H9 (cell line): ENCODE measurements around the gene ARID5A. TPM values are rescaled to one million over a fixed set of nuclear protein-coding genes. Genes with fewer than 3 reads are reported as not detected.

ENCODE experiments used
- DNase-seq: peaks from one replicate; pipeline ENCODE4 v3.0.0-alpha.2; 2017
- H2AFZ ChIP-seq: one replicate; pipeline ENCODE4 v1.6.1; 2013; ENCODE audit warnings: mild to moderate bottlenecking, low read length, control low read depth, moderate library complexity
- H2AK5ac ChIP-seq: 2 replicates; pipeline ENCODE4 v1.6.1; 2013; ENCODE audit warnings: low read length, control low read depth, mixed read lengths; ENCODE audit not compliant: insufficient read length
- H2BK120ac ChIP-seq: one replicate; pipeline ENCODE4 v1.6.1; 2013; ENCODE audit warnings: low read depth, mild to moderate bottlenecking, low read length, control low read depth, inconsistent platforms; ENCODE audit not compliant: poor library complexity, severe bottlenecking
- H2BK12ac ChIP-seq: 2 replicates; pipeline ENCODE4 v1.6.1; 2013; ENCODE audit warnings: low read length, control low read depth, mixed read lengths, low read depth; ENCODE audit not compliant: insufficient read length
- H2BK15ac ChIP-seq: 2 replicates; pipeline ENCODE4 v1.6.1; 2013; ENCODE audit warnings: low read depth, low read length, control low read depth
- H2BK20ac ChIP-seq: one replicate; pipeline ENCODE4 v1.6.1; 2013; ENCODE audit warnings: low read depth, mild to moderate bottlenecking, low read length, control low read depth, inconsistent platforms; ENCODE audit not compliant: poor library complexity, severe bottlenecking
- H2BK5ac ChIP-seq: 2 replicates; pipeline ENCODE4 v1.6.1; 2013; ENCODE audit warnings: low read length, control low read depth, mixed read lengths; ENCODE audit not compliant: insufficient read length
- H3K14ac ChIP-seq: 2 replicates; pipeline ENCODE4 v1.6.1; 2013; ENCODE audit warnings: low read length, control low read depth; ENCODE audit not compliant: insufficient read depth
- H3K18ac ChIP-seq: 2 replicates; pipeline ENCODE4 v1.6.1; 2013; ENCODE audit warnings: low read depth, mild to moderate bottlenecking, mixed read lengths, low read length, control low read depth; ENCODE audit not compliant: insufficient read length
- H3K23ac ChIP-seq: 2 replicates; pipeline ENCODE4 v1.6.1; 2013; ENCODE audit warnings: low read length, control low read depth, mixed read lengths, low read depth; ENCODE audit not compliant: insufficient read length
- H3K23me2 ChIP-seq: 2 replicates; pipeline ENCODE4 v1.6.1; 2013; ENCODE audit warnings: low read depth, mild to moderate bottlenecking, mixed read lengths, low read length, control low read depth; ENCODE audit not compliant: insufficient read length, poor library complexity, severe bottlenecking
- H3K27ac ChIP-seq: 2 replicates; pipeline ENCODE4 v1.5.1; 2013; ENCODE audit warnings: low read length, control low read depth, mixed read lengths, low read depth; ENCODE audit not compliant: insufficient read length
- H3K27me3 ChIP-seq: 2 replicates; pipeline ENCODE4 v1.6.1; 2013; ENCODE audit warnings: low read length, control low read depth, inconsistent platforms; ENCODE audit not compliant: insufficient read depth
- H3K4ac ChIP-seq: 2 replicates; pipeline ENCODE4 v1.6.1; 2013; ENCODE audit warnings: low read depth, mild to moderate bottlenecking, control low read depth, inconsistent platforms, low read length, moderate library complexity
- H3K4me1 ChIP-seq: 2 replicates; pipeline ENCODE4 v1.6.1; 2013; ENCODE audit warnings: low read length, control low read depth, inconsistent platforms; ENCODE audit not compliant: insufficient read depth
- H3K4me2 ChIP-seq: 2 replicates; pipeline ENCODE4 v1.6.1; 2013; ENCODE audit warnings: low read length, control low read depth, mixed read lengths; ENCODE audit not compliant: insufficient read length, insufficient read depth
- H3K56ac ChIP-seq: 2 replicates; pipeline ENCODE4 v1.6.1; 2013; ENCODE audit warnings: low read depth, mild to moderate bottlenecking, mixed read lengths, low read length, control low read depth; ENCODE audit not compliant: insufficient read length
- H3K79me1 ChIP-seq: 2 replicates; pipeline ENCODE4 v1.6.1; 2013; ENCODE audit warnings: low read depth, mild to moderate bottlenecking, moderate library complexity, low read length, control low read depth, inconsistent platforms; ENCODE audit not compliant: insufficient read depth, poor library complexity, severe bottlenecking
- H3K79me2 ChIP-seq: 2 replicates; pipeline ENCODE4 v1.6.1; 2013; ENCODE audit warnings: low read length, control low read depth, inconsistent platforms; ENCODE audit not compliant: insufficient read depth
- H3K9ac ChIP-seq: 2 replicates; pipeline ENCODE4 v1.6.1; 2013; ENCODE audit warnings: low read length, control low read depth, mixed read lengths; ENCODE audit not compliant: insufficient read length; ENCODE audit errors: extremely low read depth
- H3K9me3 ChIP-seq: one replicate; pipeline ENCODE4 v1.6.1; 2013; ENCODE audit warnings: low read depth, low read length, inconsistent platforms; ENCODE audit not compliant: control insufficient read depth
- H3T11ph ChIP-seq: one replicate; pipeline ENCODE4 v1.6.1; 2013; ENCODE audit warnings: mild to moderate bottlenecking, low read length, control low read depth, inconsistent platforms
- H4K20me1 ChIP-seq: one replicate; pipeline ENCODE4 v1.6.1; 2013; ENCODE audit not compliant: control insufficient read depth, insufficient read length, insufficient read depth
- H4K5ac ChIP-seq: 2 replicates; pipeline ENCODE4 v1.6.1; 2013; ENCODE audit warnings: low read depth, mild to moderate bottlenecking, mixed read lengths, low read length, control low read depth; ENCODE audit not compliant: insufficient read length
- H4K8ac ChIP-seq: replicated peaks from 2 replicates; pipeline ENCODE4 v1.6.1; 2013; ENCODE audit warnings: low read length, control low read depth, mixed read lengths, low read depth; ENCODE audit not compliant: insufficient read length
- H4K91ac ChIP-seq: 2 replicates; pipeline ENCODE4 v1.6.1; 2013; ENCODE audit warnings: low read depth, mild to moderate bottlenecking, moderate library complexity, mixed read lengths, low read length, control low read depth; ENCODE audit not compliant: insufficient read length
- H3K27ac Mint-ChIP-seq, 3 experiments: 2 replicates in 2 of 3; 3 replicates in 1 of 3; pipeline ENCODE4 v1.8.0; 2020 to 2021; ENCODE audit warnings: mixed read lengths in 3 of 3, mild to moderate bottlenecking in 1 of 3, moderate library complexity in 1 of 3
- H3K27me3 Mint-ChIP-seq: 2 replicates; pipeline ENCODE4 v1.8.0; 2021; ENCODE audit warnings: low read depth, mild to moderate bottlenecking, moderate library complexity, mixed read lengths
- H3K36me3 Mint-ChIP-seq, 3 experiments: 2 replicates in 2 of 3; 3 replicates in 1 of 3; pipeline ENCODE4 v1.8.0; 2020 to 2021; ENCODE audit warnings: low read depth in 3 of 3, mixed read lengths in 3 of 3; ENCODE audit not compliant: insufficient read depth in 1 of 3
- H3K4me1 Mint-ChIP-seq, 2 experiments: 2 replicates each; pipeline ENCODE4 v1.8.0; 2020; ENCODE audit warnings: mixed read lengths in 2 of 2
- H3K4me3 Mint-ChIP-seq, 2 experiments: 2 replicates in 1 of 2; 3 replicates in 1 of 2; pipeline ENCODE4 v1.8.0; 2020 to 2021; ENCODE audit warnings: mild to moderate bottlenecking in 2 of 2, mixed read lengths in 2 of 2, moderate library complexity in 1 of 2
- H3K9me3 Mint-ChIP-seq, 2 experiments: 2 replicates in 1 of 2; 3 replicates in 1 of 2; pipeline ENCODE4 v1.8.0; 2020; ENCODE audit warnings: mild to moderate bottlenecking in 2 of 2, mixed read lengths in 2 of 2, moderate library complexity in 1 of 2
- CTCF ChIP-seq: fragments of 200-600 bp; sonication (generic); conservative IDR thresholded peaks from 3 replicates; pipeline ENCODE4 v1.8.0; 2021; ENCODE audit warnings: antibody characterized with exemption, mild to moderate bottlenecking
- WGBS: extraction: QIAGEN DNeasy Blood & Tissue Kit; methylation state at CpG from one replicate; pipeline ENCODE4 v1.1.7; 2013; ENCODE audit warnings: missing lambda C conversion rate, low lambda C conversion rate, mixed read lengths; ENCODE audit not compliant: insufficient read length; ENCODE audit errors: extremely low coverage; 5-methylcytosine and 5-hydroxymethylcytosine counted together
- total RNA-seq: library from RNA; stranded (reverse); gene quantifications from 2 replicates; pipeline ENCODE4 v1.2.1, GENCODE V29; 2021

The ARID5A gene
- total RNA-seq, 1 experiment from 2014 or later: 4.5 TPM

- no peak overlapping the region for H3K9ac ChIP-seq
- no peak overlapping the region for H4K91ac ChIP-seq
- no peak overlapping the region for H2BK120ac ChIP-seq
- H3K9me3 ChIP-seq: no peaks in the 10 kb centered on the region
- H3K36me3 Mint-ChIP-seq: peaks cover 4 to 9% (median 7%) of the 10 kb centered on the region in 3 experiments; a peak in 4 of 7 replicates
- H3T11ph ChIP-seq: no peak overlapping the region
- no peak for TF ChIP-seq CTCF
- H3K23me2 ChIP-seq: no peaks in the 10 kb centered on the region
- H3K79me1 ChIP-seq: no peaks in the 10 kb centered on the region
- no peak overlapping the region for H2AK5ac ChIP-seq
- H3K27ac Mint-ChIP-seq: peak overlapping the region in 1 of 3 experiments; percentile 91; a peak in 1 of 7 replicates
- H4K20me1 ChIP-seq: no peaks in the 10 kb centered on the region
- peaks cover 19 to 24% of the 10 kb centered on the region in 2 experiments for H3K9me3 Mint-ChIP-seq
- H2BK20ac ChIP-seq: no peak overlapping the region
- no peak overlapping the region for H3K56ac ChIP-seq
- H3K4me1 Mint-ChIP-seq: peaks cover 2 to 5% of the 10 kb centered on the region in 2 experiments; a peak in 3 of 4 replicates
- H3K4me1 ChIP-seq: no peaks in the 10 kb centered on the region
- H3K79me2 ChIP-seq: no peaks in the 10 kb centered on the region
- no peak overlapping the region for H2BK15ac ChIP-seq
- H3K27ac ChIP-seq: no peak overlapping the region
- no peak overlapping the region for H3K23ac ChIP-seq
- no peak overlapping the region for H4K5ac ChIP-seq
- H3K18ac ChIP-seq: no peak overlapping the region
- H3K4ac ChIP-seq: no peak overlapping the region
- no peak overlapping the region for H2BK5ac ChIP-seq
- H3K27me3 ChIP-seq: no peaks in the 10 kb centered on the region; the same call in 1 of the 2 replicates
- WGBS: no CpG with 5 or more reads among the region's 6 CpGs
- no peak overlapping the region for H3K4me2 ChIP-seq
- H2BK12ac ChIP-seq: no peak overlapping the region
- DNase-seq: no peak
- no peak overlapping the region for H3K4me3 Mint-ChIP-seq
- no peak overlapping the region for H3K14ac ChIP-seq
- peaks cover 33% of the 10 kb centered on the region for H3K27me3 Mint-ChIP-seq
- H2AFZ ChIP-seq: no peak overlapping the region
- H4K8ac ChIP-seq: no peak overlapping the region
Observed at GRCh38 chr2:96514521-96514920, 22.0 kb upstream of the ARID5A start.
